SIG-M5 treated with dmso at 0.1 percent for 504 hours (cell line): ENCODE results near the gene MSANTD2.
"Not testable (repeated sequence)": the region's sequence is repeated elsewhere in the genome, so short reads cannot be mapped to it uniquely, and the experiment has no call there.

ENCODE experiments used
- DNase-seq: peaks from one replicate; lab custom pipeline; 2025; ENCODE audit not compliant: unreplicated experiment; lab: John Stamatoyannopoulos, UW

The MSANTD2 gene

GRCh38 chr11:124778281-124778680 lies 21.9 kb downstream of the MSANTD2 start:
- no peak for DNase-seq

GRCh38 chr11:124776865-124777645 lies 23.2 kb downstream of the MSANTD2 start:
- no peak for DNase-seq

DNA sequence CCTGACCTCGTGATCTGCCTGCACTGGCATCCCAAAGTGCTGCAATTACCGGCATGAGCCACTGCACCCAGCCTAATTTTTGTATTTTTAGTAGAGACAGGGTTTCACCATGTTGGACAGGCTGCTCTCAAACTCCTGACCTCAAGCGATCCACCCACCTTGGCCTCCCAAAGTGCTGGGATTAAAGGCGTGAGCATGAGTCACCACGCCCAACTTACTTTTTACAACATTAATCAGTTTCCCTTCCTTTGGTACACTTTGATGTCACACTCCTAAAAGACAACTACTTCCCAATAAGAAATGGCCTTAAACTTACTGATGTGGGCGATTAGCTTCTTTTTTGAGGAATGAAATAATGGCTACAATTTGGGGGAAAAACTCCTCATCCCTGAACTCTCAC lies 29.2 kb downstream of the MSANTD2 start:
- DNase-seq: not testable (repeated sequence)

DNA sequence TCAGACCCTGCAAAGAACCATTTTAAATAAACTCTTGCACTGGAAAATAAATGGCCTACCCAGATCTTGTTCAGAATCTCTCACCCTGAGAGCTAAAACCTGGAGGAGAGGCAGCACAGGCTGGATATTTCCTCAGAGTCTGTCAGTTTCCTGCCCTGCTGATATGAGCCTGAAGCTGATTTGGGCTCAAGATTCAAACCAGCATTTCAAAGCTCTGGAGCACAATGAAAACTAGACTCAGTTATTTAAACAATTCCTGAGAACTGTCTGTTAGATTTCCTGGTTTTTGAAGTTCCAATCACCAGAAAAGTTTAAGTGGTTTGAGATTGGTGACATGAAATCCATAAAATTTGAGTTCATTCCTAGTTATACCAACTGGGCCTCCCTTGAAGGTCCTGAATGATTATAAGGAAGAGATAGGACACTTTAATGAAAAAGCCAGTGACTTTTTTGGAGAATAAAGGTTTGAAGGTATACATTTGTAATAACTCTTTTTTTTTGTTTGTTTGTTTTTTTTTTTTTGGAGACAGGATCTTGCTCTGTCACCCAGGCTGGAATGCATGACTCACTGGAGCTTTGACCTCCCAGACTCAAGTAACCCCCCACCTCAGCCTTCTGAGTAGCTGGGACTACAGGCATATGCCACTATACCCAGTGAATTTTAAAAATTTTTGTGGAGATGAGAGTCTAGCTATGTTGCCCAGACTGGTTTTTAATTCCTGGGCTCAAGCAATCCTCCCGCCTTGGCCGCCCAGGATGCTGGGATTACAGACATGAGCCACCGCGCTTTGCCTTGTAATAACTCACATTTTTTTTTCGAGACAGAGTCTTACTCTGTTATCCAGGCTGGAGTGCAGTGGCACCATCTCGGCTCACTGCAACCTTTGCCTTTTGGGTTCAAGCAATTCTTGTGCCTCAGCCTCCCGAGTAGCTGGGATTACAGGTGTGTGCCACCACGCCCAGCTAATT lies 30.1 kb downstream of the MSANTD2 start:
- DNase-seq: no peak

GRCh38 chr11:124768914-124769313 lies 31.3 kb downstream of the MSANTD2 start:
- DNase-seq: no peak

GRCh38 chr11:124766156-124766555 lies 34.0 kb downstream of the MSANTD2 start:
- no peak for DNase-seq

DNA sequence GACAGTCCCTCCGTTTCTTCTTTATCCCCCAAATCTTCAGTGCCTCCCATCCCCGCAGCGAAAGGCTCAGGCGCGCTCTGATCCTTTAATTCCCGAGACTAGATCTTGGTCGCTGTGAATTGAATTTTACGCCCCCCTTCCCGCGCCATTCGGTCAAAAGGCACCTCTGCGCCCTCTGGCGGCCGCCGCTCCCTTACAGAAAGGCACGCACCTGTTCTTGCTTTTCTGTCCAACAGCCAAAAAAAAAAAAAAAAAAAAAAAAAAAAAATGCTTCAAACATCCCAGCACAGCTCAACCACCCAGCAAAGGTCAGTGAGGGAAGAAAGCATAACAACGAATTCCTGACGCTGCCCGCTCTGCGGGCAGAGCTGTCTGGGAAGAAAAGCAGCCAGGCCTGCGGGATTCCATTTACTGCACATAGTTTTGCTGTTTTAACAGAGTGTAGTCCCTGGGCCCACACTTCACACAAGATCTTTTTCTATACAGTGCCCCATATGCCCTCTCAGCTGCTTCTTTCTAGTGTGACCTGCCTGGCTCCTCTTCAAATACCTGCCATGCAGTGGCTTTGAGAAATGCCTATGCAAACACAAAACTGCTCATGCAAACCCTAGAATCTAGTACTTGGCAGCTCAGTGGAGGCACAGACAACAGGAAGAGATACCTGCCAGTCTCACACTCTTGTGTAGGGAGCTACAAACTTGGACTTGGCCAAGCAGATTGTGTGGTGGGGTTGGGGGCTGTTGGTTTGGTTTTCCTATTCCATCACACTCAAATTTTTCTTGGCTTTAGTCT lies 36.9 kb downstream of the MSANTD2 start:
- peak; percentile 35 for DNase-seq

- no peak for DNase-seq
These were observed 37.5 kb downstream of the MSANTD2 start for GRCh38 chr11:124762624-124763155.

GRCh38 chr11:124762105-124762623 lies 38.0 kb downstream of the MSANTD2 start, which contains the start of gene ESAM:
Gene ESAM (minus strand): TSS chr11:124762290. CDS start chr11:124762154, 136 bp downstream.
- no peak for DNase-seq

DNA sequence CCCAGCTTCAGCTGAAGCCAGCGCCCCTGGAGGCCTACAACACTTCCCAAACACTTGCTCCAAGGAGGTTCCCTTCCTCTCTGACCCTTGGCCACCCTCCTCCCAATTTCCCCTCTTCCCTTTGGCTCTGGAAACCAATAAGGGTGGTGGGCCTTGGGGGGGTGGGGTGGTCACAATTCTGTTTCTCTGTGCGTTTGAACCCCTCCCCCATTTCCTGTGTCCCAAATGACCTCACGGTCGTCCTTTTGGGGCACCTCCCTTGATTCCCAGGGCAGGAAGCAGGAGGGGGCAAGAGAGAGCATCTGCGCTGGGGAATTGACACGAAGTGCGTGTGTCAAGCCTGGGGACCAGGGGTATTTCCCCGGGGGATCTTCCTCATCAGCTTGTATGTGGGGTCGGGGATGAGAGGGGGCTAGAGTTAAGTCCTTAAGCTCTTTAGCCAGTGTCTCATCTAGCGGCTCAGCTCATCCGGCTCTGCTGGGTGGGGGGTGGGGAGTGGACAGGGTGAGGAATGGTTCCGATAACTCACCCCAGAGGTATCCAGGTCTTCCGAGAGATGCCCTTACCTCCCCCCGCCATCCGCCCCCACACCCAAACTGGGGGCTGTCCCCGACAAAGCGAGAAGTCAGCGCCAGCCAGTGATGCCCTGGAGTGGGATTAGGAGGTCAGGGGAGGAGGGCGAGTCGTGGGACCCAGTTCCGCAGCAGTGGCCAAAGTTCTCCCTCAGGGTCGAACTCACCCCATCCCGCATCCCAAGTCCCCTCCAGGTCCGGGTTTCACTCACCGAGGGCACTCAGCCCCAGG lies 38.7 kb downstream of the MSANTD2 start:
- DNase-seq: no peak

DNA sequence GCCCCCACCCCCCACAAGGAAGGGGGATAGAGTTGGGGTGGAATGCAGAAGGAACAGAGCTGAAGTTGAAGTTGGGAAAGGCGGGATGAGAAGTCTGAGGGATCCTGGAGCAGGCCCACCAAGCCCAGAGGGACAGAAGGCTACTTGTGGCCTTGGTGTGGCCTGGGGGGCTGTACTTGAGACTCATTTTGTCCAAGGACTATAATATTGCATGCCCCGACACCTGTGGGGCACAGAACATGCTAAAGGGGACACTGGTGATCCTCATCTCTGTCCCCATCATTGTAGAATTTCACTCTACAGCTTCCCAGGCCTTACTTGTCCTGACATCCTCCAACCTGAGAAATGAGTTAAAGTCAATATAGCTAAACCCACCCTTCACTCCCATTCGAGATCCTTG lies 39.4 kb downstream of the MSANTD2 start:
- no peak for DNase-seq

GRCh38 chr11:124760205-124760652 lies 40.0 kb downstream of the MSANTD2 start:
- DNase-seq: no peak

DNA sequence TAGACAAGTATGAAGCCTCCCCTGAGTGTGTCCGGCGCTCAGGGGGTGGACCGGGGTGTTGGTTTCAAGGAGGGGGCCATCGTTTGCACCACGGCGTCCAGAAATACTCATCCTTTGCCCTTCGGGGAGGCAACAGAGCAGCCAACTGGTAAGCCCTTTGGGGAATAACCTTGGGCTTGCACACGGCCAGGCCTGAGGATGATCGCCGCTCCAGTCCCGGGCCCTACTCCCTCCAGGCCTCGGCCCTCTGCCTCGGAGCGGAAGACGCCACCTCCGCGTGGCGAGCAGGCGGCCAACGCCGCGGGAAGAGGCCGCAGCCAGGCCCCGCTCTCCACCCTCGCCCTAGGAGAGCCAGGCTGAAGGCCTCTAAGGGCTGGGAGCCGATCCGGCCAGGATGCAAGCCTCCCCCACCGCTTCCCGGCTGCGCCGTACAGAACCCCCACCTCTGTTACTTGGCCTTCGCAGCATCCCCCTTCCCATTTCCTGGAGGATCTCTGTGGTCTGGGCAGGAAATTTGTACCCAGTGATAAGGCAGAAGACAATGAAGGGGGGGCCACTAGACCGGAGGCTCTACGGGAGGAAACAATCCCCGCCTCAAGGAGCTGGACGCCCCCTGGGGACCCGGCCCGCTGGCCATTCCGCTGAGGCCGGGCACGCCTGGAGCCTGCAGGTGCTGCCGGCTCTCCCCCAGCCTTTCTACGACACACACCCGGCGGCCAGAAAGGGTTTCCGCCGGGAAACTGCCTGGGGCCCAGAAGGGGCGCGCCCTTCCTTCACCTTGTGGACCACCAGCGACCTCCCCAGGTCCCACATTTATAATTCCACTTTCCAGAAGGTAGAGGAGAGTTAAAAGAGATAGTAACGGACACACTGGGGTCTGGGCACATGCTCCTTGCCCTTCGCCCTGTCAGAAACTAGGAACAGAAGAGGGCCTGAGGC lies 40.7 kb downstream of the MSANTD2 start:
- no peak for DNase-seq

DNA sequence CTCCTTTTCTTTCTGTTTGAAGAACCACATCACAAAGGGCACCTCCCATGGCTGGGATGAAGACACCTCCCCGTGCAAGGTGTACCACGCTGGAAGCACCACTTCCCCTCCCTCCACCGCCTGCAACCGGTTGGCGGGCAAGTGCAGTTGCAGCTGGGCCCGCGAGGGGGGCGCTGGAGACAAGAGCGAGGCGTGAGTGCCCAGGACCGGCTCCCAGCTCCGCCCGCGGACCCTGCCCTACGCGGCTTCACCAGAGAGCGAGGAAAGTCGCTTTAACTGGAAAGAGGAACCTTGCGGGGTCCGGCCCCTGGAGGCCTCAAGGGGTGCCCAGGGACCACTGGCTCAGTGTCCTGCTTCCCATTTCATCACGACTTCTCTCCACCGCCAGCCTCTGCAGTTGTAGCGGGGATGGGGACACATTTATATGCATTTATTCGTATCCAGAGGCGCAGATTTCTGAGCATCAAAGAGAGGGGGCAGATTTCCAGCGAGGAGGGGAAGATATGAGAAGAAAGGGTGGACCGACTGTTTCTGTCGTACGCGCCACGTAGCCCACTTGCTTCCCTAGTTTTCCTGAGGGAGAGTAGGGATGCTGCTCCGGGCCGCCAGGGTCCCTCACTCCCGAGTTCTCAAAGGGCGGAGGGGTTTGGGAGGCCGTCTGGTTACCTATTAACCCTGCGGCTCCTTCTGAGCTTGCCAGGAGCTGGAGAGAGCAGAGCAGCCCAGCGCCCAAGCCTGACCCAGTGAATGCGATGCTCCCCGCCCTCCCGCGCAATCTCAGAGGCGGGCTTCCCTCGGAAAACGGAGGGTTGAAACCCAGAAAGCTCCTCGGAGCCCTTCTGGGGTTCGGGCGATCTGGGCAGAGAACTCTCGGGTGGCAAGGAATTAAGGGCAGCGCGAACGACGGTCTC lies 41.6 kb downstream of the MSANTD2 start:
- DNase-seq: peak; percentile 84

DNA sequence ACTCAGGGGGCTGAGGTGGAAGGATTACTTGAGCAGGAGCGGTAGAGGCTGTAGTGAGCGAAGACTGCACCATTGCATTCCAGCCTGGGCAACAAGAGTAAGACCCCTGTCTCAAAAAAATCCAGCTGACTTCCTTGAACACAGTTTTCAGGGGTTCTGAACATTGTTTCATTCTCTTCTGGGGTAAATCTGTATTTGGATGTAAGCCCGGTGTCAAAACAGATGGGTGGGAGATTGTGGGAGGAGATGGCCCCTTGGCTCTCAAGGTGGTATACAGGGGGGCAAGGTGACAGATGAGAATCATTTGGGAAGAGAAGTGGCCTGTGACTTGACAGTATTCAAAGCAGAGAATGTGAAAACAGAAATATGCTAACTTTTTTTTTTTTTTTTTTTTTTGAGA lies 42.9 kb downstream of the MSANTD2 start:
- DNase-seq: no peak

GRCh38 chr11:124756753-124757227 lies 43.4 kb downstream of the MSANTD2 start:
- no peak for DNase-seq

DNA sequence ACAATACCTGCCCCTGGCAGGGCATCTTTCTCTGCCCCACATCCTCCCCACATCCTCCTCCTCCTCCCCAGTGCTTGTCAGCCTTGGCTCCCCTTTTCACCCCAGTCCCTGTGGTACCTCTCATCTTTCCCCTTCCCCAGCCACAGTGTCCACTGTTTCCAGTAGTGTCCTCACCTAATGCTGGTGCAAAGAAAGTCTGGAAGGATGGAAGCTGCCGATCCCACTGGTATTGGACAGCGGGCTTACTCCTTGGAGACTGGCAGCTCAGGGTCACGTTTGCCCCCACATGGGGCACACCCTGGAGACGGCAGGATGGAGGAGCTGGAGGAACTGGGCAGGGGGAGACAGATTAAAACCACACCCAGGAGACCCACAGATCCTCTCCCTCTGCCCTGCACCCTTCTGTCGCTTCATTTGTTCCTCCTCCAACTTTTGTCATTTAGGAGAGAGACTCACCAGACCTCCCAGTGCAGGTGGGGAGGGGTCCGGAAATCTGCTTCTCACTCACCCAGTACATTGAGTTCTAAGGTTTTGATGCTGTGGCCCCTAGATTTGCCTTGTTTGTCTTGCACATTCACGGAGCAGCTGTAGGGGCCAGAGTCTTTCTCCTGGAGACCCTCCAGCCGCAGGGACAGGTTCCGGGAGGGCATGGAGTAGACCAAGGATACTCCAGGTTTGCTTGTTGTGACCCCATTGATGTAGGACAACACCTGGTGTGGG lies 44.0 kb downstream of the MSANTD2 start:
- DNase-seq: no peak
